ENCODE data around the gene OR9A4. TPM values are rescaled to one million over a fixed set of nuclear protein-coding genes. Genes with fewer than 3 reads are reported as not detected.
A peak's percentile ranks its signal among the peaks of the same experiment; 100 is the strongest.

Gene OR9A4
- total and polyA plus RNA-seq, 10 of the 15 experiments (the other 5 are each of a cell fraction or from before 2014, with no cell fraction given), result not detected

GRCh38 chr7:141884539-141885225 is 31.5 kb upstream of the OR9A4 start (continued):
- TF ChIP-seq USF1 (IDR thresholded peaks at IDR 0.05; ENCODE audit: borderline replicate concordance, extremely low read length, insufficient read depth, low read depth, low read length) (no peak), FOXM1 (IDR thresholded peaks at IDR 0.05; ENCODE audit: low read depth, low read length) (peak; percentile 84; the same call in 1 of the 2 replicates), YY1 (IDR thresholded peaks at IDR 0.05; ENCODE audit: low read depth, low read length) (peak; percentile 27; the same call in 1 of the 2 replicates), SIN3A (IDR thresholded peaks at IDR 0.05; ENCODE audit: low read depth, low read length) (no peak), NKRF (conservative IDR thresholded peaks at IDR 0.05) (no peak), ETV6 (conservative IDR thresholded peaks at IDR 0.05 in 1 of 2, IDR thresholded peaks at IDR 0.05 in 1 of 2; ENCODE audit: borderline replicate concordance in 1 of 2, low read depth in 1 of 2) (peak in 1 of 2 experiments; percentile 92; a peak in 2 of 4 replicates), ZNF592 (IDR thresholded peaks at IDR 0.05) (no peak), TAF1 (IDR thresholded peaks at IDR 0.05; ENCODE audit: borderline replicate concordance, low read depth, low read length) (no peak), MTA2 (IDR thresholded peaks at IDR 0.05; ENCODE audit: low read depth) (peak; percentile 35; the same call in 1 of the 2 replicates), RAD51 (IDR thresholded peaks at IDR 0.05) (no peak), CHD4 (IDR thresholded peaks at IDR 0.05) (no peak), CREB1 (IDR thresholded peaks at IDR 0.05; ENCODE audit: low read depth) (peak; percentile 84)
- TF ChIP-seq, protein P1, sequence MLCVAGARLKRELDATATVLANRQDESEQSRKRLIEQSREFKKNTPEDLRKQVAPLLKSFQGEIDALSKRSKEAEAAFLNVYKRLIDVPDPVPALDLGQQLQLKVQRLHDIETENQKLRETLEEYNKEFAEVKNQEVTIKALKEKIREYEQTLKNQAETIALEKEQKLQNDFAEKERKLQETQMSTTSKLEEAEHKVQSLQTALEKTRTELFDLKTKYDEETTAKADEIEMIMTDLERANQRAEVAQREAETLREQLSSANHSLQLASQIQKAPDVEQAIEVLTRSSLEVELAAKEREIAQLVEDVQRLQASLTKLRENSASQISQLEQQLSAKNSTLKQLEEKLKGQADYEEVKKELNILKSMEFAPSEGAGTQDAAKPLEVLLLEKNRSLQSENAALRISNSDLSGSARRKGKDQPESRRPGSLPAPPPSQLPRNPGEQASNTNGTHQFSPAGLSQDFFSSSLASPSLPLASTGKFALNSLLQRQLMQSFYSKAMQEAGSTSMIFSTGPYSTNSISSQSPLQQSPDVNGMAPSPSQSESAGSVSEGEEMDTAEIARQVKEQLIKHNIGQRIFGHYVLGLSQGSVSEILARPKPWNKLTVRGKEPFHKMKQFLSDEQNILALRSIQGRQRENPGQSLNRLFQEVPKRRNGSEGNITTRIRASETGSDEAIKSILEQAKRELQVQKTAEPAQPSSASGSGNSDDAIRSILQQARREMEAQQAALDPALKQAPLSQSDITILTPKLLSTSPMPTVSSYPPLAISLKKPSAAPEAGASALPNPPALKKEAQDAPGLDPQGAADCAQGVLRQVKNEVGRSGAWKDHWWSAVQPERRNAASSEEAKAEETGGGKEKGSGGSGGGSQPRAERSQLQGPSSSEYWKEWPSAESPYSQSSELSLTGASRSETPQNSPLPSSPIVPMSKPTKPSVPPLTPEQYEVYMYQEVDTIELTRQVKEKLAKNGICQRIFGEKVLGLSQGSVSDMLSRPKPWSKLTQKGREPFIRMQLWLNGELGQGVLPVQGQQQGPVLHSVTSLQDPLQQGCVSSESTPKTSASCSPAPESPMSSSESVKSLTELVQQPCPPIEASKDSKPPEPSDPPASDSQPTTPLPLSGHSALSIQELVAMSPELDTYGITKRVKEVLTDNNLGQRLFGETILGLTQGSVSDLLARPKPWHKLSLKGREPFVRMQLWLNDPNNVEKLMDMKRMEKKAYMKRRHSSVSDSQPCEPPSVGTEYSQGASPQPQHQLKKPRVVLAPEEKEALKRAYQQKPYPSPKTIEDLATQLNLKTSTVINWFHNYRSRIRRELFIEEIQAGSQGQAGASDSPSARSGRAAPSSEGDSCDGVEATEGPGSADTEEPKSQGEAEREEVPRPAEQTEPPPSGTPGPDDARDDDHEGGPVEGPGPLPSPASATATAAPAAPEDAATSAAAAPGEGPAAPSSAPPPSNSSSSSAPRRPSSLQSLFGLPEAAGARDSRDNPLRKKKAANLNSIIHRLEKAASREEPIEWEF (IDR thresholded peaks at IDR 0.05; ENCODE audit: insufficient replicate concordance, low read depth, low read length), result no peak

All from GM12878 (cell line).